ENCODE results near the gene IL12RB2. TPM values are rescaled to one million over a fixed set of nuclear protein-coding genes. Genes with fewer than 3 reads are reported as not detected.

IL12RB2 gene
- total and polyA plus RNA-seq, 2 experiments from 2014 or later, result 0.79 to 1.7 TPM

- no peak for TF ChIP-seq ETS1 (IDR thresholded peaks at IDR 0.05)
- no peak for TF ChIP-seq JUNB (IDR thresholded peaks at IDR 0.05; ENCODE audit: unreplicated experiment)
- TF ChIP-seq ZNF331 (CRISPR knock-in tag; IDR thresholded peaks at IDR 0.05; ENCODE audit: low read depth), result no peak
- TF ChIP-seq STAT1 (IDR thresholded peaks at IDR 0.05; ENCODE audit: unreplicated experiment), result no peak
- no peak for TF ChIP-seq POLR2AphosphoS5 (IDR thresholded peaks at IDR 0.05; ENCODE audit: low read depth)
- TF ChIP-seq ZNF462 (CRISPR knock-in tag; IDR thresholded peaks at IDR 0.05), result no peak
These were observed 98.0 kb downstream of the IL12RB2 start (continued) for GRCh38 chr1:67405473-67406245.

GRCh38 chr1:67407498-67407897, 99.8 kb downstream of the IL12RB2 start:
- H4K20me1 ChIP-seq (replicated peaks; ENCODE audit: insufficient read depth), result peaks cover 5% of the 10 kb centered on the region
- TF ChIP-seq ZNF114 (CRISPR knock-in tag; IDR thresholded peaks at IDR 0.05) (no peak), CTCF (conservative IDR thresholded peaks at IDR 0.05; ENCODE audit: low read depth in 2 of 2) (no peak), ZNF331 (CRISPR knock-in tag; IDR thresholded peaks at IDR 0.05; ENCODE audit: low read depth) (no peak), EZH2phosphoT487 (IDR thresholded peaks at IDR 0.05; ENCODE audit: unreplicated experiment) (no peak), NANOG (IDR thresholded peaks at IDR 0.05; ENCODE audit: borderline replicate concordance) (no peak)

More at GRCh38 chr1:67407498-67407897, 99.8 kb downstream of the IL12RB2 start:
- H3K9me2 ChIP-seq (ENCODE audit: insufficient read depth), result no peaks in the 10 kb centered on the region
- no peaks in the 10 kb centered on the region for H3K27me3 ChIP-seq (ENCODE audit: insufficient read depth)
- H3K27ac ChIP-seq (ENCODE audit: low read depth), result no peak overlapping the region
- no peak overlapping the region for H3K4me3 Mint-ChIP-seq
- H3K4me1 ChIP-seq (ENCODE audit: insufficient read depth), result no peaks in the 10 kb centered on the region
- peaks cover 33% of the 10 kb centered on the region; the same call in 2 of the 3 replicates for H3K36me3 Mint-ChIP-seq (ENCODE audit: low read depth)
- peaks cover 10% of the 10 kb centered on the region; the same call in 2 of the 3 replicates for H3K4me1 Mint-ChIP-seq
- no peak overlapping the region for H2AFZ ChIP-seq
- no peak overlapping the region for H3K27ac Mint-ChIP-seq
- H3K27me3 Mint-ChIP-seq (ENCODE audit: insufficient read depth, low read depth, poor library complexity), result no peaks in the 10 kb centered on the region
- H3F3A ChIP-seq (replicated peaks; ENCODE audit: low read depth), result peaks cover 4% of the 10 kb centered on the region
- H3K9me3 Mint-ChIP-seq, result no peaks in the 10 kb centered on the region
- no peak for ATAC-seq
- no peak overlapping the region for H3K4me3 ChIP-seq
- no peak overlapping the region for H3K4me2 ChIP-seq
- DNase-seq (ENCODE audit: low spot score), result no peak
- H3K79me2 ChIP-seq (replicated peaks; ENCODE audit: insufficient read depth), result 0 out of 2 replicates have a peak, but pooled peaks cover 4% of the 10 kb centered on the region
- peaks cover 16% of the 10 kb centered on the region for H3K36me3 ChIP-seq (ENCODE audit: insufficient read depth)
